GM12873 (cell line): ENCODE data around the gene FYCO1.

Source experiments
- CTCF ChIP-seq: IDR thresholded peaks from 2 replicates; pipeline ENCODE4 v1.5.1; 2012; ENCODE audit warnings: low read depth, mild to moderate bottlenecking, moderate library complexity, low read length, control low read depth; ENCODE audit not compliant: insufficient read depth; ENCODE audit errors: missing control alignments

The FYCO1 gene

GRCh38 chr3:45992133-45992729, 3.4 kb downstream of the FYCO1 start:
- TF ChIP-seq CTCF = no peak

GRCh38 chr3:45991341-45991740, 4.3 kb downstream of the FYCO1 start:
- no peak for TF ChIP-seq CTCF

- no peak for TF ChIP-seq CTCF
Observed at GRCh38 chr3:45990181-45990580, 5.4 kb downstream of the FYCO1 start.

- TF ChIP-seq CTCF = no peak
Observed at GRCh38 chr3:45988804-45989203, 6.8 kb downstream of the FYCO1 start.

GRCh38 chr3:45988362-45988761, 7.3 kb downstream of the FYCO1 start:
- no peak for TF ChIP-seq CTCF

- no peak for TF ChIP-seq CTCF
Observed at GRCh38 chr3:45987368-45988291, 8.0 kb downstream of the FYCO1 start.

GRCh38 chr3:45986303-45986982, 9.2 kb downstream of the FYCO1 start:
- no peak for TF ChIP-seq CTCF
